GM19455 (cell line): ENCODE data around the gene MRPL33.

ENCODE experiments used
- ATAC-seq: cut with Tn5 transposase; IDR thresholded peaks from one replicate; pipeline ENCODE4 v1.9.1; 2021; ENCODE audit not compliant: unreplicated experiment

The MRPL33 gene

GRCh38 chr2:27808418-27808817 lies 36.9 kb downstream of the MRPL33 start:
- ATAC-seq = no peak

- ATAC-seq = no peak
These were observed 37.5 kb downstream of the MRPL33 start for GRCh38 chr2:27808984-27809383.

GRCh38 chr2:27809761-27810241 lies 38.3 kb downstream of the MRPL33 start:
- ATAC-seq = no peak

GRCh38 chr2:27810455-27810854 lies 38.9 kb downstream of the MRPL33 start:
- ATAC-seq = no peak

GRCh38 chr2:27811768-27812167 lies 40.2 kb downstream of the MRPL33 start:
- ATAC-seq = no peak

- ATAC-seq = no peak
These were observed 43.2 kb downstream of the MRPL33 start for GRCh38 chr2:27814758-27815157.

GRCh38 chr2:27815860-27816438 lies 44.4 kb downstream of the MRPL33 start:
- no peak for ATAC-seq

GRCh38 chr2:27822049-27822448 lies 50.5 kb downstream of the MRPL33 start:
- ATAC-seq = no peak

GRCh38 chr2:27823135-27823534 lies 51.6 kb downstream of the MRPL33 start:
- no peak for ATAC-seq

GRCh38 chr2:27823569-27823968 lies 52.0 kb downstream of the MRPL33 start:
- ATAC-seq = no peak

- ATAC-seq = no peak
These were observed 52.9 kb downstream of the MRPL33 start for GRCh38 chr2:27824401-27824800.

- no peak for ATAC-seq
These were observed 56.8 kb downstream of the MRPL33 start for GRCh38 chr2:27828305-27828704.
